Activated T-helper 1 cell treated with Interleukin-2 at 50 U/mL for 16 hours (primary cell): ENCODE results near the gene TRUB2.
"Not testable (repeated sequence)": the region's sequence is repeated elsewhere in the genome, so short reads cannot be mapped to it uniquely, and the experiment has no call there.

ENCODE experiments used
- DNase-seq: peaks from one replicate; pipeline ENCODE4 v3.0.0-alpha.2; 2020; ENCODE audit warnings: low read depth

TRUB2 gene

GRCh38 chr9:128340691-128341434, 18.6 kb upstream of the TRUB2 start:
- DNase-seq = no peak

GRCh38 chr9:128339761-128340690, 17.8 kb upstream of the TRUB2 start, which contains the start of gene SLC27A4:
Gene SLC27A4, plus strand, starts transcription at chr9:128340527. Its CDS starts 2,606 bp downstream, at chr9:128343133.
- DNase-seq = peak; percentile 77

- DNase-seq = not testable (repeated sequence)
Observed at GRCh38 chr9:128338852-128339614, 16.8 kb upstream of the TRUB2 start.

GRCh38 chr9:128337936-128338335, 15.7 kb upstream of the TRUB2 start:
- DNase-seq = no peak

GRCh38 chr9:128335914-128336313, 13.7 kb upstream of the TRUB2 start:
- DNase-seq = no peak

GRCh38 chr9:128335161-128335560, 12.9 kb upstream of the TRUB2 start:
- no peak for DNase-seq

GRCh38 chr9:128333451-128333869, 11.2 kb upstream of the TRUB2 start:
- no peak for DNase-seq

GRCh38 chr9:128325629-128326028, 3.4 kb upstream of the TRUB2 start:
- no peak for DNase-seq

GRCh38 chr9:128324401-128324800, 2.2 kb upstream of the TRUB2 start:
- no peak for DNase-seq

GRCh38 chr9:128323791-128324190, 1.5 kb upstream of the TRUB2 start:
- DNase-seq = no peak

GRCh38 chr9:128323212-128323730, 1.0 kb upstream of the TRUB2 start:
- DNase-seq = no peak

- DNase-seq = no peak
Observed at GRCh38 chr9:128321879-128322403, 306 bp downstream of the TRUB2 start.

- no peak for DNase-seq
Observed at GRCh38 chr9:128321343-128321742, 904 bp downstream of the TRUB2 start.

GRCh38 chr9:128317629-128318028, 4.6 kb downstream of the TRUB2 start:
- DNase-seq = no peak

GRCh38 chr9:128316421-128316820, 5.8 kb downstream of the TRUB2 start:
- no peak for DNase-seq

- DNase-seq = no peak
Observed at GRCh38 chr9:128314697-128315096, 7.5 kb downstream of the TRUB2 start.

GRCh38 chr9:128310461-128310860, 11.8 kb downstream of the TRUB2 start:
- no peak for DNase-seq

GRCh38 chr9:128309551-128309950, 12.7 kb downstream of the TRUB2 start:
- no peak for DNase-seq

- DNase-seq = no peak
Observed at GRCh38 chr9:128304971-128305288, 17.3 kb downstream of the TRUB2 start.

GRCh38 chr9:128304136-128304970, 17.9 kb downstream of the TRUB2 start:
- no peak for DNase-seq
